Glutamatergic neuron (in vitro differentiated cells): Measurements from ENCODE around the gene MACROD1. TPM values are rescaled to one million over a fixed set of nuclear protein-coding genes. Genes with fewer than 3 reads are reported as not detected.

Experiments used
- DNase-seq: peaks from one replicate; pipeline ENCODE4 v3.0.0; 2022
- H3K27ac Mint-ChIP-seq: one replicate; pipeline ENCODE4 v1.8.0; 2020; ENCODE audit warnings: mild to moderate bottlenecking, mixed read lengths, inconsistent platforms; ENCODE audit not compliant: unreplicated experiment
- H3K27me3 Mint-ChIP-seq: one replicate; pipeline ENCODE4 v1.8.0; 2020; ENCODE audit warnings: mild to moderate bottlenecking, moderate library complexity, mixed read lengths, inconsistent platforms; ENCODE audit not compliant: unreplicated experiment
- H3K36me3 Mint-ChIP-seq: one replicate; pipeline ENCODE4 v1.8.0; 2020; ENCODE audit warnings: mild to moderate bottlenecking, mixed read lengths, inconsistent platforms; ENCODE audit not compliant: unreplicated experiment
- H3K4me1 Mint-ChIP-seq: one replicate; pipeline ENCODE4 v1.8.0; 2020; ENCODE audit warnings: mild to moderate bottlenecking, low read depth, mixed read lengths, inconsistent platforms; ENCODE audit not compliant: unreplicated experiment
- H3K4me3 Mint-ChIP-seq: one replicate; pipeline ENCODE4 v1.8.0; 2020; ENCODE audit warnings: mild to moderate bottlenecking, mixed read lengths, inconsistent platforms; ENCODE audit not compliant: unreplicated experiment
- H3K9me3 Mint-ChIP-seq: one replicate; pipeline ENCODE4 v1.8.0; 2020; ENCODE audit warnings: mild to moderate bottlenecking, moderate library complexity, mixed read lengths, inconsistent platforms; ENCODE audit not compliant: unreplicated experiment
- CTCF ChIP-seq: fragments of 200-600 bp; sonication (generic); IDR thresholded peaks from one replicate; pipeline ENCODE4 v1.5.0; 2021; ENCODE audit not compliant: partially characterized antibody, unreplicated experiment
- total RNA-seq: library from RNA; stranded (reverse); fragmentation: NEBNext Ultra II Directional; extraction: Animal tissue kit (Norgen Biotek cat#: 25700); gene quantifications from one replicate; pipeline ENCODE4 v1.2.1, GENCODE V29; 2021; ENCODE audit not compliant: unreplicated experiment

The MACROD1 gene
- total RNA-seq, 1 donor from 2014 or later, result 12.7 TPM

- Mint-ChIP-seq H3K4me1 (peaks cover 6% of the 10 kb centered on the region), H3K4me3 (peak overlapping the region; percentile 61), H3K27ac (no peak overlapping the region), H3K36me3 (no peaks in the 10 kb centered on the region), H3K9me3 (peaks cover 2% of the 10 kb centered on the region), H3K27me3 (peaks cover 13% of the 10 kb centered on the region)
- no peak for DNase-seq
- TF ChIP-seq CTCF, result no peak
These were observed 157.5 kb downstream of the MACROD1 start for GRCh38 chr11:64008283-64008913.

- DNase-seq, result peak; percentile 86
- H3K27ac Mint-ChIP-seq, result peak overlapping the region; percentile 38
- H3K27me3 Mint-ChIP-seq, result peaks cover 17% of the 10 kb centered on the region
- H3K4me3 Mint-ChIP-seq, result peak overlapping the region; percentile 87
- peak; percentile 48 for TF ChIP-seq CTCF
- H3K9me3 Mint-ChIP-seq, result peaks cover 2% of the 10 kb centered on the region
- peaks cover 6% of the 10 kb centered on the region for H3K4me1 Mint-ChIP-seq
- no peaks in the 10 kb centered on the region for H3K36me3 Mint-ChIP-seq
These were observed 158.2 kb downstream of the MACROD1 start for GRCh38 chr11:64007629-64008282.

GRCh38 chr11:64007160-64007628, 158.7 kb downstream of the MACROD1 start:
- H3K27me3 Mint-ChIP-seq, result peaks cover 17% of the 10 kb centered on the region
- no peak for DNase-seq
- H3K27ac Mint-ChIP-seq, result no peak overlapping the region
- H3K9me3 Mint-ChIP-seq, result peaks cover 2% of the 10 kb centered on the region
- TF ChIP-seq CTCF, result no peak
- H3K36me3 Mint-ChIP-seq, result no peaks in the 10 kb centered on the region
- peak overlapping the region; percentile 87 for H3K4me3 Mint-ChIP-seq
- H3K4me1 Mint-ChIP-seq, result peaks cover 6% of the 10 kb centered on the region

- Mint-ChIP-seq H3K9me3 (peaks cover 2% of the 10 kb centered on the region), H3K27me3 (peaks cover 18% of the 10 kb centered on the region), H3K4me1 (peaks cover 10% of the 10 kb centered on the region), H3K4me3 (no peak overlapping the region), H3K27ac (no peak overlapping the region), H3K36me3 (no peaks in the 10 kb centered on the region)
- TF ChIP-seq CTCF, result no peak
- no peak for DNase-seq
These were observed 159.5 kb downstream of the MACROD1 start for GRCh38 chr11:64006398-64006797.

GRCh38 chr11:64005691-64006090, 160.2 kb downstream of the MACROD1 start:
- Mint-ChIP-seq H3K4me1 (peaks cover 10% of the 10 kb centered on the region), H3K36me3 (no peaks in the 10 kb centered on the region), H3K27me3 (peaks cover 17% of the 10 kb centered on the region), H3K27ac (no peak overlapping the region), H3K4me3 (no peak overlapping the region), H3K9me3 (peaks cover 2% of the 10 kb centered on the region)
- no peak for TF ChIP-seq CTCF
- DNase-seq, result no peak
